GM21786 (cell line): ENCODE measurements around the gene UAP1.

Experiments
- ATAC-seq: cut with Tn5 transposase; IDR thresholded peaks from one replicate; pipeline ENCODE4 v1.9.1; 2021; ENCODE audit not compliant: unreplicated experiment

The UAP1 gene

GRCh38 chr1:162612606-162613400 is 51.3 kb downstream of the UAP1 start:
- ATAC-seq: no peak

GRCh38 chr1:162616848-162617247 is 55.3 kb downstream of the UAP1 start:
- no peak for ATAC-seq

DNA sequence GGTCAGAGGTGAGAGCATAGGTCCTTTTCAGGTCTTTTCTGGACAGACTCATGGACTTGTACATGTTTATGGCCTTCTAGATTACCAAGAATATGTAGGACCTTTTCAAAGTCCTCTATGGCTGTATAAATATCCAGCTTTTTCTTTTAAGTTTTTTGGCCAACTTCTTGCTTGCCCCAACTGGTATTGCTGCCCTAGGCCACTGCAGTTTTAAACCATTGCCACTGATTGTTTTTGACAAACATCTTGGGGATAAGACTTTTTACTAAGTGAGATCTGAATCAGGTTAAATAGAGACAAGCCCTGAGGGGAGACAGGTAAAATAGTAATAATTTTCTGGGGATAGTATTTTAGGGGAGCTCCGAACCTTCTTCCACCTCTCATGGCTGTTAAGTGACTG is 56.0 kb downstream of the UAP1 start:
- no peak for ATAC-seq

GRCh38 chr1:162619076-162619475 is 57.6 kb downstream of the UAP1 start:
- ATAC-seq: no peak

DNA sequence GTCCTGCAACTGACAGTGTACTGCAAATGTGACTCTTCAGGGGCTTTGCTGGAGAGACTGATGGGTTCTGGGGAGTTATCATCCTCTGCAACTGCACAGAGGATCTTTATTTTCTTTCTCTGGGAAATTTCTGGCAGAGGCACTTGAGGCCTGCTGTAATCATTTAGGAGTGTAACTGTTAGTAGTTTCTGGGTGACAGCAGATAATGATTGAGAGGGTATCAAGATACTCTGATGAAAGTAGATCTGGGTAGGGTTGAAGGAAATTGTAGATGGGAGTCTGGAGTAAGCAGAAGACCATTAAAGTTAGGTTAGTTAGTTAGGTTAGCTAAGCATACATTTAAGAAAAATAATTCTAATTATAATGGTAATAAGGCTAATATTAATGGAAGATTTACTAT is 59.7 kb downstream of the UAP1 start:
- no peak for ATAC-seq

GRCh38 chr1:162625679-162626078 is 64.2 kb downstream of the UAP1 start:
- no peak for ATAC-seq

- no peak for ATAC-seq
Measured at GRCh38 chr1:162626094-162626493, 64.6 kb downstream of the UAP1 start.

- no peak for ATAC-seq
Measured at GRCh38 chr1:162626761-162627160, 65.2 kb downstream of the UAP1 start.

- ATAC-seq: no peak
Measured at GRCh38 chr1:162627662-162628296, 66.3 kb downstream of the UAP1 start.

GRCh38 chr1:162629077-162629627 is 67.6 kb downstream of the UAP1 start:
- ATAC-seq: no peak

GRCh38 chr1:162629651-162630050 is 68.1 kb downstream of the UAP1 start:
- ATAC-seq: no peak

GRCh38 chr1:162631546-162632191 is 70.1 kb downstream of the UAP1 start:
- ATAC-seq: no peak

DNA sequence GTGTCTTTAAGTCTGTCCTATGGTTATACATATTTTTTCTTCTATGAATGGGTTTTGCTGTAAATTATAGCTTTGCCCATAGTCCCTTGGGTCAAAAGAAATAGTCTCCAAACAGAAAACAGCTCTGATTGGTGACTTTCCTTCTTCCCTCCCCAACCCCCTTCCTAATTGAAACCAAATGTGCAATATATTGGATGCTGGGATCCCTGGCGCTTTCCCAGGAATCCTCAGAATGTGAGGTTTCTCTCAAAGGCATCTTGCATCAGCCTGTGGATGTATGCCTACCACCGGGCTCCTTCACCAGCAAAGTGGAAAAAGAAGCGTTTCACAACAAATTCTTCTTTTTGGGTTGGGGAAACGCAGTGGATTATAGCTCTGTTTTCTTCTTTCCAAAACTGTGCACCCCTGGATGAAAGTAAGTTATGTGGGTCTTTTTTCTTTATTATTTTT is 70.7 kb downstream of the UAP1 start, which contains the start of gene DDR2:
Gene DDR2 (plus strand): TSS at position 248 of the 450 bp plus-strand sequence. CDS start 86,600 bp downstream, outside the sequence.
- ATAC-seq: no peak

- ATAC-seq: no peak
Measured at GRCh38 chr1:162632698-162633080, 71.2 kb downstream of the UAP1 start.

DNA sequence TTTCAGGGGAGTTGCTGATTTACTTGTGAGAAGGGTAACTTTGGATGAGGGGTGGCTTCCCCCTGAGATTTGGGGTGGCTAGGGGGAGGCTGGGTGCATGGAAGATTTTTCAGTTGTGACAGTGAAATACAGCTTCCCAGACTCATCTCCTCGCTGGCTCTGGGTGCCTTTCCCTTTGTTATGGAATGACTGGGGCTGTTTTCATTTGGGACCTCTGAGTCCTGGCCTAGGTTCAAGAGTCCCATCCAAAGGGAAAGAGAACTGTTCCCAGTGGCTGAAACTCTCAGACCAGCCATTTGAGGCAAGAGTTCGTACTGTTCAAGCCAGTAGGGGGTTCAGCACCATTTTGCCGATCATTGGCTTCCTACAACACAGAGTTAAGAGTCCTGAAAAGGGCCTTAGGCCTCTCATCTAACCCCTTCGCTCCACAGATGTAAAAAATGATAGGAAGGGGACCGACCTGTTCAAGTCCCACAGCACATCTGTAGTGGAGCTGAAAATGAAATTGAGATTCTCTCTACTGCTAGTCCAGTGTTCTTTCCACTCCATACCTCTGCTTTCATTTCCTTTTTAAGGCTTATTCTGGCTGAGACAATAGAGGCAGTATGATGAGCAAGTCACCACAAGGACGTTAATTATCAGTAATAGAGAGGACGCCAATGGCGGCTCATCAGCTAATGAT is 71.7 kb downstream of the UAP1 start:
- peak; percentile 69 for ATAC-seq

DNA sequence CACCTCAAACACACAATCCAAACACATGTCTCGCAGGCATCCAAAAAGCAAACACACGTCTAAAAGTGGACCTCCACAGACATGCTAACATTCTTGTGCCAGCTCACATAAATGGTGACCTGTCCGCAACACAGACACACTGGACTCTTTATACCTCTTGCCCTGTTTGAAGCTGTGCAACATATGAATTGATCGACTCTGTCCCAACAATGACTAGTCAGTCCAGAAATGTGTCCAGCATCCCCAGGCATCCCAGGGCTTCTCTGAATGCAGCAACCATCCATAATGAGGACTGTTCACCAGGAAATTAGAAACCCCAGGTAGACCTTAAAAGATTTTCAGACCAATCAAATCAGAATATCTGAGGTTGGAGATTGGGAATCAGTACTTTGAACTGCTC is 73.9 kb downstream of the UAP1 start:
- ATAC-seq: no peak

- ATAC-seq: no peak
Measured at GRCh38 chr1:162639718-162640117, 78.2 kb downstream of the UAP1 start.

DNA sequence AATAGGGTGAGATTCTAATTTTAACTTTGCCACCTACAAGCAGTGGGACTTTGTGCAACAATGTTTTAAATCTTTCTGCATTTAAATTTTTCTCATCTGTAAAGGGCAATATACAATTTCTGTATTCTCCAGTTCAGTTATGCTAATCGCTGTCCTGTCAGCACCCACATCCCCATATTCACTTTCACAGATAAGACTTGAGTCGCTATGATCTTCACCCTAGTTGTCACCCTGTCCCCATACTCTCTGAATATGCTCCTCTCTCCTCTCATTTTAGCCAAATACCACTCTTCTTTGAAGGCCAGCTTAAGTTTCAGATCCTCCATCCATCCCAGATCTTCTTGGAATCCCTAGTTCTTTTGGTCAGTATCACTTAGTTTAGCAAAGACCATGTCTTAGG is 79.6 kb downstream of the UAP1 start:
- ATAC-seq: no peak

GRCh38 chr1:162644986-162645314 is 83.4 kb downstream of the UAP1 start:
- ATAC-seq: no peak

DNA sequence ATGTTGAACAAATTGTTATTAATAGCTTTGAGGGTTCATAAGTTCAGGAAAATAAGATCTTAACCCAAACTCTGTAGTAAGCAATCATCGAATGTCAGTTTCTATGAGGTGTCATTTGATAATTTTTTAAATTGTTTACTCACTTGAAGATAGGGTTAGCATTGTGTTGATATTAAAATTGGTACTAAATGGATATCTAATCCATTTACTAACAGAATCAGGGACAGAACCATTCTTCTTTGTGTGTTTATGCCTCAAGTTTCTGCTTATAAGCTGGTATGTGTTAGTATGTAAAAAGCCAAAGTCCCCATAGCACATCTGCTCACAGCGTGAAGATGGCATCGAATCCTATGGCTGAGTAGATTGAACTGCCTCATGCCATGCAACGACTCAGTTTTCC is 84.1 kb downstream of the UAP1 start:
- ATAC-seq: no peak

- ATAC-seq: no peak
Measured at GRCh38 chr1:162649583-162649982, 88.1 kb downstream of the UAP1 start.
